ENCODE data around the gene CD300A. TPM values are rescaled to one million over a fixed set of nuclear protein-coding genes. Genes with fewer than 3 reads are reported as not detected.

The CD300A gene
- total and polyA plus RNA-seq, 2 of the 4 experiments (the other 2 are of a cell fraction) = not detected

- 75 to 100% methylated on average over 1 to 8 of the region's 8 CpGs for WGBS, 2 experiments (ENCODE audit: extremely low coverage in 2 of 2, insufficient read length in 1 of 2)
- Histone ChIP-seq H3K18ac (ENCODE audit: low read depth, low read length) (no peak overlapping the region), H3K9me1 (ENCODE audit: insufficient read depth, low read length) (no peaks in the 10 kb centered on the region), H2AFZ (replicated peaks; ENCODE audit: low read length, poor library complexity) (no peak overlapping the region), H3K4ac (ENCODE audit: low read depth, low read length) (no peak overlapping the region), H2BK20ac (ENCODE audit: low read depth, low read length) (no peak overlapping the region), H3K4me2 (ENCODE audit: low read depth, low read length) (no peak overlapping the region), H2BK5ac (ENCODE audit: low read depth, low read length, poor library complexity, severe bottlenecking) (peak overlapping the region; percentile 87), H3K27ac (ENCODE audit: insufficient read depth, low read length) (no peak overlapping the region), H3K4me3 (ENCODE audit: insufficient read depth, low read depth, low read length) (no peak overlapping the region), H4K8ac (ENCODE audit: low read depth in 2 of 2, low read length in 2 of 2) (no peak overlapping the region), H4K91ac (ENCODE audit: insufficient read depth, low read depth, low read length) (no peak overlapping the region), H3K56ac (ENCODE audit: extremely low read depth, insufficient read depth, low read length) (no peak overlapping the region), H3K27me3 (ENCODE audit: control insufficient read depth, insufficient read depth, low read length) (no peaks in the 10 kb centered on the region), H3K9me3 (ENCODE audit: control insufficient read depth, insufficient read depth, low read length) (peaks cover 2% of the 10 kb centered on the region; the same call in 1 of the 2 replicates), H3K23ac (ENCODE audit: low read depth, low read length) (no peak overlapping the region), H4K5ac (ENCODE audit: low read depth, low read length) (no peak overlapping the region), H2AK5ac (ENCODE audit: low read depth, low read length) (no peak overlapping the region), H2AK9ac (replicated peaks; ENCODE audit: low read depth, low read length, poor library complexity) (no peak overlapping the region), H3K79me1 (ENCODE audit: low read depth in 1 of 2, low read length in 2 of 2) (no peaks in the 10 kb centered on the region), H3K9ac (ENCODE audit: low read depth, low read length) (no peak overlapping the region), H2BK15ac (ENCODE audit: low read depth, low read length) (no peak overlapping the region), H4K20me1 (ENCODE audit: insufficient read depth, low read length) (no peaks in the 10 kb centered on the region), H2BK120ac (ENCODE audit: low read depth, low read length) (no peak overlapping the region), H3K36me3 (ENCODE audit: control insufficient read depth, insufficient read depth, low read length) (no peaks in the 10 kb centered on the region), H3K4me1 (ENCODE audit: control insufficient read depth, insufficient read depth, low read length) (no peaks in the 10 kb centered on the region), H3K14ac (replicated peaks; ENCODE audit: low read depth, low read length) (no peak overlapping the region)
- TF ChIP-seq RAD21 (IDR thresholded peaks at IDR 0.05; ENCODE audit: low read length) (no peak), RFX5 (IDR thresholded peaks at IDR 0.05; ENCODE audit: low read depth, low read length) (no peak), CHD1 (IDR thresholded peaks at IDR 0.05; ENCODE audit: low read depth, low read length) (no peak), FOS (IDR thresholded peaks at IDR 0.05; ENCODE audit: low read depth, low read length) (no peak), SMC3 (IDR thresholded peaks at IDR 0.05; ENCODE audit: low read depth, low read length) (no peak), ELK1 (IDR thresholded peaks at IDR 0.05; ENCODE audit: borderline replicate concordance, low read depth, low read length) (no peak), USF2 (IDR thresholded peaks at IDR 0.05; ENCODE audit: low read depth, low read length) (no peak), MAFK (IDR thresholded peaks at IDR 0.05; ENCODE audit: low read depth, low read length) (no peak), POLR2A (IDR thresholded peaks at IDR 0.05; ENCODE audit: low read depth, low read length) (no peak), CEBPB (IDR thresholded peaks at IDR 0.05; ENCODE audit: low read depth, low read length) (no peak), MXI1 (IDR thresholded peaks at IDR 0.05; ENCODE audit: borderline replicate concordance, low read depth, low read length) (no peak), NFE2L2 (IDR thresholded peaks at IDR 0.05; ENCODE audit: low read depth, low read length) (no peak), RCOR1 (IDR thresholded peaks at IDR 0.05; ENCODE audit: insufficient replicate concordance, low read length) (no peak), MAZ (IDR thresholded peaks at IDR 0.05; ENCODE audit: borderline replicate concordance, low read depth, low read length) (no peak), BHLHE40 (IDR thresholded peaks at IDR 0.05; ENCODE audit: low read depth, low read length) (no peak), CTCF (conservative IDR thresholded peaks at IDR 0.05; ENCODE audit: low read depth, low read length) (no peak)
- dilution Hi-C loops (cut with HindIII; ENCODE audit: low sequenced_read_pairs, unreplicated experiment) (no loop called here), intact Hi-C loops (cut with micrococcal nuclease) (no loop called here), in situ Hi-C loops (cut with MboI; ENCODE audit: low sequenced_read_pairs) (no loop called here)
- CTCF ChIA-PET = no interaction called here
- POLR2A ChIA-PET (ENCODE audit: unreplicated experiment) = no interaction called here
- no peak for DNase-seq
- ATAC-seq (ENCODE audit: low read depth) = no peak
- BruUV-seq (replicated peaks) = no TSS peak
Measured at GRCh38 chr17:74465378-74466110, 890 bp upstream of the CD300A start.

Measured in IMR-90 (cell line).